Dermis microvascular lymphatic vessel endothelial cell (primary cell): ENCODE data around the gene MOB3B. TPM values are rescaled to one million over a fixed set of nuclear protein-coding genes. Genes with fewer than 3 reads are reported as not detected.
"Not testable (repeated sequence)": the region's sequence is repeated elsewhere in the genome, so short reads cannot be mapped to it uniquely, and the experiment has no call there.

ENCODE experiments used
- DNase-seq, 2 donors: peaks; one replicate each; pipeline versions ENCODE4 v3.0.0 to v3.0.0-alpha.2; 2010; ENCODE audit warnings: low read depth in 2 of 2
- total RNA-seq: library from RNA; depleted of rRNA; stranded (reverse); fragments of >200 nt; gene quantifications from 2 replicates; pipeline ENCODE4 v1.2.1, GENCODE V29; 2014

The MOB3B gene
- total RNA-seq, 1 donor from 2014 or later: 1.4 TPM

DNA sequence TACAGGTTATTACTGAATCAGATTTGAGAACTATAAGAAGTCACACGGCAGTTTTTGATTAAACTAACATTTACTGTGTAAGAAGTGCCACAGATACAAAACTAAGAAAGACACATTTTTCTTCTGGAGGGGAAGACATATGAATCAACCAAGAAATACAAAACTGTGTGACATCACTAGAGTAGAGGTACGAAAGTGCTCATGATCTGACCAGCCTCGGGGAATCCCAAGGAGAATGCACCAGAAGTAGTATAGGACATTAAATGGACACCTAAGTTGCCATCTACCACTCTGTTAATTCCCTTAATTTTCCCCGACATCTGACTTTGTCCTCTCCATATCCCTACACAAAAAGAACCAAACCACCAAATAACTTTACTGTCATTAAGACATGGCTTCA lies 10.8 kb downstream of the MOB3B start:
- no peak for DNase-seq

DNA sequence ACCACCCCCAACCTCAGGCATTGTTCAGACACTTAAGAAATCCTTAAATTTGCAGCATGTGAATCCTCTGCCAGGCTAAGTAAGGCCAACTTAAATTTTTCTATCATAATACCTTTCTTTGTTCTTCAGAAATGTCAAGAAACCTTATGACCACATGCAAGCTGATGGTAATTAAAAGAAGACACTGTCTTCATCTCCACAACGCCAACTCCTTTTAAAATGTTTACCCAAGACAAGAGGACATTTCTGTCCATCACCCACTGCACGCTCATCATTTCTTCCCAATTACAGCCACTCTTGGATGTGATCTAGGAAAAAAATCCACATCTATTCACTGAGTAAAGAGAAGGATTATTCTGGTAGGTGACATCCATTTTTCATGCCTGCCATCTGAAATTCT lies 11.6 kb downstream of the MOB3B start:
- no peak for DNase-seq

GRCh38 chr9:27514551-27514950 lies 15.1 kb downstream of the MOB3B start:
- no peak for DNase-seq

- DNase-seq: no peak
Observed at GRCh38 chr9:27511771-27512170, 17.8 kb downstream of the MOB3B start.

- no peak for DNase-seq
Observed at GRCh38 chr9:27510780-27511179, 18.8 kb downstream of the MOB3B start.

DNA sequence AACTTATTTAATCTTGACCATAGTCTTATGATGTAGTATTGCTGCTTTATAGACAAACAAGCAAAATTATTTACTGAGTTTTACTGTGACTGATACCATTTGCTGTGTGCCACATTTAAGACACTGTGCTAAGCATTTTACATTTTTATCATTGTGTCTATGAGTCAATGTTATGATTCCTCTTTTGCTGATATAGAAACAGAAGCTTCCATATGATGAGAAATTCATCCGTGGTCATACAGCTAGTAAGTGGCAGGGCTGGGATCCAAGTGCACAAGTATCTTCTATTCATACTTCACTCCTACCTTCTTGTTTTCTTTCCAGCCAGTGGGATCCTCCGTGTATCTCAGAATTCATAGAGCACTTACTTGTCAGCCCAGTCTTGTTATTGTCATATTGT lies 22.6 kb downstream of the MOB3B start:
- DNase-seq: no peak

DNA sequence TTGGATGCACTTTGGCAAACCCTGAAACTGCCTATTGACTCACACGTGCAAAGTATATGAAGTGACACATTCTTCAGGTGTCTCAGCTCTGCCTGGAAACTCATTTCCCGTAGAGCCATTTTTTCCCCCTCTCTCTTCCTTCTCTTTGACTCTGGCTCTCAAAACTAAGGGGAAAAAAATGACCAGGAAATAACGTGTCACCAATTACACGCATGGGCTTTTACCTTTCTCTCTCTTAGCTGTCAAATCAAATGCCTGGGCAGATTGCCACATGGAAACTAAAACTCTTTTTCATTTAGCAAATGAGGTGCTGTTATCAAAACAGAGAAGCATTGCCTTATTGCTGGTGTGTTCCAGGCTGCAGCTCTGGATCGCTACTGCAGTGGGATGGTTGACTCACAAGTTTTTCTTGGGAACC lies 23.9 kb downstream of the MOB3B start:
- DNase-seq: peak; percentile 5 to 75

DNA sequence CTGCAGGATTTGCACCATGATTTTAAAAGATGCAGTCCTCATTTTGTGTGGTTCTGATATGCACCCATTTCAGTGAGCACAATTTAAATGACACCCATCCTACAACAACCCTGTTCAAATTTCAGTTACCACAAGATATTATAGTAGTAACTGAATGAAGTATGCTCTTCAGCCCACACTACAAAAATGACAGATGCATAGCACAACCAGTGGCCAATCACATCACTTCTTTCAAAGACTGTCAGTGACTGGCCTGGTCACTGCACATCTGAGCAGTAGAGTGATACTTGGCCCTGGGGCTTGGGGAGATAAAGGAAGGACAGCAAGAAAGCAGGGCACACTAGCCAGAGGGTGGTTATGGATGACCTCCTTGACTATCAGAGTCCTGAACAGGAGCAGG lies 25.4 kb downstream of the MOB3B start:
- DNase-seq: no peak

GRCh38 chr9:27503623-27504022 lies 26.0 kb downstream of the MOB3B start:
- DNase-seq: no peak

- not testable (repeated sequence) for DNase-seq
Observed at GRCh38 chr9:27500902-27501301, 28.7 kb downstream of the MOB3B start.

DNA sequence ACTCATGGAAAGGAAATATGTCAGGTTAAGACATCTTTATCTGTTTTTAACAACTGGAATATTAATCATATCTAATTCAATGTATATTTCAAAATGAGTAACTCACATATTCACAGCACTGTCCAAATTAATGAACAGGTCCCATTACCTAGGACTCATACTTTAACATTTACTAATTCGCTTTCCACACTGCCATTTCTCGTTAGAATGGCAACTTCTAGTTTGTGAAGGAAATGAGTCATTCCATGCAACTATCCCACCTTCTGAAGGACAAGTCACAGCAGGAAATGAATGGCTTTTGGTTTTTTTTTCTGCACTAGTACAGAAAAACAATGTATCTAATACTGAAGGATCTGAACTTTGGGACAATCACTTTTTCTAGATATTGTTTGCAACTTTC lies 30.2 kb downstream of the MOB3B start:
- DNase-seq: peak; percentile 60 to 81

- peak; percentile 30 to 45 for DNase-seq
Observed at GRCh38 chr9:27497883-27498417, 31.7 kb downstream of the MOB3B start.

- DNase-seq: no peak
Observed at GRCh38 chr9:27496135-27496504, 33.5 kb downstream of the MOB3B start.

DNA sequence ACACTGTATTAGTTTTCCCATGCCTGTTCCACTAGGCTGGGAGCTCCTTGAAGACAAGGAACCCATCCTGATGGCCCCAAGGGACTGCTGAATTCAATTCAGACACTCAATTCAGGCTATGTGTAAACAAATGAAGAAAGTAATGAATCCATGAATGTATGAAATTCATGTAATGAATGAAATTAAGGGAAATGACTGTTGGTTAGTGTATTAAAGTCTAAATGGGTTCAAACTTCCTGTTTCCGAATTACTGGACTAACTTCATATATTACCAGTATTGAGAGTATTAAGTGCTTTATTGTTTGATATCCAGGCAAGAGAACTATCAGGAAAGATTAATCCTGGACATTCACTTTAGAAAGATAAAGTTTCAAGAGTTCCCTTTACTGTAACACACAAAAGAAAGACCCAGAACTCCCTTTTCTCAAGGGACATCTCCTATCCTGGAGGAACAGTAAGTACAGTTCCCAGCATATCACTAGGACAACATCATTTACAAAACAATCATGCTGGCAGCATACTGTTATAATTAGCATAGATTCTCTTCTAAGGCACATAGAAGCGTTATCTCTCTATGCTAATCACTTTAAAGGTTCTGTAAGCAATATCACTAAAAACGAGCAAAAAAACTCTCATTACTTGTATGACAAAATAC lies 34.0 kb downstream of the MOB3B start:
- DNase-seq: no peak

DNA sequence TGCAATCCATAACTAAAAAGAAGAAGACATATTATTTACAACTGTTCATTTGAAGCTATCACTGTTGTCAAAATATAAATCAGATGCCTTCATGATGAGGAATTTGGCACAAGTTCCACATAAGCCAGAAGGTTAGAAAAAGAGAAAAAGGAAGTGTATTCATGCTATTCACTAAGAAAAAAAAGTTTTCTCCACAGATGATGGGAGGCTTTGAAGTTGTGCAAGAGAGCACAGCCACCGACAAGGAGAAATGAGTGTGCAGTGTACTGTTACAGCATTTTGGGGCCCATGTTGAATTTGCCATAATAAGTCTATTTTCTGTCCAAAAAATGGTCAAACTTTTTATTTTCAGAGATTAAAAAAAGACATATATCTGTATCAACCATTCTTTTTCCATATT lies 38.5 kb downstream of the MOB3B start:
- peak in 1 of 2 donors; percentile 15 for DNase-seq

DNA sequence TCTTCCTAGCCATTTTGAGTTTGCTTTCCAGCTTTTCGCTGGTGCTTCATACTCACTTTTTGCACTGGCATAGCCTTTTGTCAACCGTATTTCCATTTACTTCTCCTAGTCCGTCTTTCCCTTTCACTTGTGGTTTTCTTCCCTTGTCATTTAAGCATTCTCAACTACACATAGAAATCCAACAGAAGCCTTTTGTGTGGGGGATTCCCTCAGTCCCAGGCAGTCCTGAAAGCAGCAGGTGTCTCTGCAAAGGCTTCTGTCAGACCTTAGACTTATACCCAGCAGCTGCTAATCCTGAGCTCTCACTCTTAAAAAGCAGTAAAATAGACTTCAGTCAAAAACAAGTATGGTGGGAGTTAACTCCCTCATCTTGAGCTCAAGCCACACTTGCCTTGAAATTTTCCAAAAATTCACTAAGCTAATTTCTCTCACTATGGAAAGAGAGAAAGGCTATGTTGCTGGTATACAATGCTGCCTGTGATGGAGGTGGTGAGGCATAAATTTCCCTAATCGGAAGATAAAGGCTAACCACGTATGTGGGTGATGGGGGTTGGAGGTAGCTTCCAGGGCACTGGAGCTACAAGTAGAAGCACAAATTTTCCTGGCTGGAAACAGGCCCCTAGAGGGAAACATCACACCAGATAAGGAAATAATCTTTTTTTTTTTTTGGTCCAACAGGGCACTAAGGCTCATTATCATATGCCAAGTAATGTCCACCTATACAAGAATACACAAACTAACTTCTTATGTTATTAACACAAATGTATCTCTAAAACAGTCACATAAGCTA lies 40.3 kb downstream of the MOB3B start:
- no peak for DNase-seq

GRCh38 chr9:27487927-27488326 lies 41.7 kb downstream of the MOB3B start:
- no peak for DNase-seq

- peak in 1 of 2 donors; percentile 5 for DNase-seq
Observed at GRCh38 chr9:27487128-27487640, 42.4 kb downstream of the MOB3B start.

DNA sequence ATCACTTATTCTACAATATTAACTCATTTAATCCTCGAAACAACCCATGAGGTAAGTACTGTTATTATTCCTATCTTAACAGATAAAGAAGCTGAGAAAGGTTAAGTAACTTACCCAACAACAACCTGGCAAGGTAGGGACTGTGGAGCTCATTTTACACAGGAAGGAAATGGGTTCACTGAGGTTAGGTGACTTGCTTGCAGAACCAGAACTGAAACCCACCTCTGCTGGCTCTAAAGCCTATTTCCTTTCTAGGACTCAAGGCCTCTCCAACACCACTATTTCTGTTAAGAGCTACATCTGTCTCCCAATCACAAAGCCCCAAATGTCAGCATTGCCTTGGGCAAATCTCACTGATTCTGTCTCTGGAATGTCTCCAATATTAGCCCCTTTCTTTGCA lies 44.5 kb downstream of the MOB3B start:
- DNase-seq: no peak

GRCh38 chr9:27483576-27483975 lies 46.0 kb downstream of the MOB3B start:
- no peak for DNase-seq

- DNase-seq: no peak
Observed at GRCh38 chr9:27482709-27483108, 46.9 kb downstream of the MOB3B start.

GRCh38 chr9:27478322-27478721 lies 51.3 kb downstream of the MOB3B start:
- DNase-seq: no peak
